H9 (cell line): ENCODE measurements around the gene B3GLCT. TPM values are rescaled to one million over a fixed set of nuclear protein-coding genes. Genes with fewer than 3 reads are reported as not detected.

Source experiments
- DNase-seq: peaks from one replicate; pipeline ENCODE4 v3.0.0-alpha.2; 2017
- H2AFZ ChIP-seq: one replicate; pipeline ENCODE4 v1.6.1; 2013; ENCODE audit warnings: mild to moderate bottlenecking, low read length, control low read depth, moderate library complexity
- H2AK5ac ChIP-seq: 2 replicates; pipeline ENCODE4 v1.6.1; 2013; ENCODE audit warnings: low read length, control low read depth, mixed read lengths; ENCODE audit not compliant: insufficient read length
- H2BK120ac ChIP-seq: one replicate; pipeline ENCODE4 v1.6.1; 2013; ENCODE audit warnings: low read depth, mild to moderate bottlenecking, low read length, control low read depth, inconsistent platforms; ENCODE audit not compliant: poor library complexity, severe bottlenecking
- H2BK12ac ChIP-seq: 2 replicates; pipeline ENCODE4 v1.6.1; 2013; ENCODE audit warnings: low read length, control low read depth, mixed read lengths, low read depth; ENCODE audit not compliant: insufficient read length
- H2BK15ac ChIP-seq: 2 replicates; pipeline ENCODE4 v1.6.1; 2013; ENCODE audit warnings: low read depth, low read length, control low read depth
- H2BK20ac ChIP-seq: one replicate; pipeline ENCODE4 v1.6.1; 2013; ENCODE audit warnings: low read depth, mild to moderate bottlenecking, low read length, control low read depth, inconsistent platforms; ENCODE audit not compliant: poor library complexity, severe bottlenecking
- H2BK5ac ChIP-seq: 2 replicates; pipeline ENCODE4 v1.6.1; 2013; ENCODE audit warnings: low read length, control low read depth, mixed read lengths; ENCODE audit not compliant: insufficient read length
- H3K14ac ChIP-seq: 2 replicates; pipeline ENCODE4 v1.6.1; 2013; ENCODE audit warnings: low read length, control low read depth; ENCODE audit not compliant: insufficient read depth
- H3K18ac ChIP-seq: 2 replicates; pipeline ENCODE4 v1.6.1; 2013; ENCODE audit warnings: low read depth, mild to moderate bottlenecking, mixed read lengths, low read length, control low read depth; ENCODE audit not compliant: insufficient read length
- H3K23ac ChIP-seq: 2 replicates; pipeline ENCODE4 v1.6.1; 2013; ENCODE audit warnings: low read length, control low read depth, mixed read lengths, low read depth; ENCODE audit not compliant: insufficient read length
- H3K23me2 ChIP-seq: 2 replicates; pipeline ENCODE4 v1.6.1; 2013; ENCODE audit warnings: low read depth, mild to moderate bottlenecking, mixed read lengths, low read length, control low read depth; ENCODE audit not compliant: insufficient read length, poor library complexity, severe bottlenecking
- H3K27ac ChIP-seq: 2 replicates; pipeline ENCODE4 v1.5.1; 2013; ENCODE audit warnings: low read length, control low read depth, mixed read lengths, low read depth; ENCODE audit not compliant: insufficient read length
- H3K27me3 ChIP-seq: 2 replicates; pipeline ENCODE4 v1.6.1; 2013; ENCODE audit warnings: low read length, control low read depth, inconsistent platforms; ENCODE audit not compliant: insufficient read depth
- H3K4ac ChIP-seq: 2 replicates; pipeline ENCODE4 v1.6.1; 2013; ENCODE audit warnings: low read depth, mild to moderate bottlenecking, control low read depth, inconsistent platforms, low read length, moderate library complexity
- H3K4me1 ChIP-seq: 2 replicates; pipeline ENCODE4 v1.6.1; 2013; ENCODE audit warnings: low read length, control low read depth, inconsistent platforms; ENCODE audit not compliant: insufficient read depth
- H3K4me2 ChIP-seq: 2 replicates; pipeline ENCODE4 v1.6.1; 2013; ENCODE audit warnings: low read length, control low read depth, mixed read lengths; ENCODE audit not compliant: insufficient read length, insufficient read depth
- H3K56ac ChIP-seq: 2 replicates; pipeline ENCODE4 v1.6.1; 2013; ENCODE audit warnings: low read depth, mild to moderate bottlenecking, mixed read lengths, low read length, control low read depth; ENCODE audit not compliant: insufficient read length
- H3K79me1 ChIP-seq: 2 replicates; pipeline ENCODE4 v1.6.1; 2013; ENCODE audit warnings: low read depth, mild to moderate bottlenecking, moderate library complexity, low read length, control low read depth, inconsistent platforms; ENCODE audit not compliant: insufficient read depth, poor library complexity, severe bottlenecking
- H3K79me2 ChIP-seq: 2 replicates; pipeline ENCODE4 v1.6.1; 2013; ENCODE audit warnings: low read length, control low read depth, inconsistent platforms; ENCODE audit not compliant: insufficient read depth
- H3K9ac ChIP-seq: 2 replicates; pipeline ENCODE4 v1.6.1; 2013; ENCODE audit warnings: low read length, control low read depth, mixed read lengths; ENCODE audit not compliant: insufficient read length; ENCODE audit errors: extremely low read depth
- H3K9me3 ChIP-seq: one replicate; pipeline ENCODE4 v1.6.1; 2013; ENCODE audit warnings: low read depth, low read length, inconsistent platforms; ENCODE audit not compliant: control insufficient read depth
- H3T11ph ChIP-seq: one replicate; pipeline ENCODE4 v1.6.1; 2013; ENCODE audit warnings: mild to moderate bottlenecking, low read length, control low read depth, inconsistent platforms
- H4K20me1 ChIP-seq: one replicate; pipeline ENCODE4 v1.6.1; 2013; ENCODE audit not compliant: control insufficient read depth, insufficient read length, insufficient read depth
- H4K5ac ChIP-seq: 2 replicates; pipeline ENCODE4 v1.6.1; 2013; ENCODE audit warnings: low read depth, mild to moderate bottlenecking, mixed read lengths, low read length, control low read depth; ENCODE audit not compliant: insufficient read length
- H4K8ac ChIP-seq: replicated peaks from 2 replicates; pipeline ENCODE4 v1.6.1; 2013; ENCODE audit warnings: low read length, control low read depth, mixed read lengths, low read depth; ENCODE audit not compliant: insufficient read length
- H4K91ac ChIP-seq: 2 replicates; pipeline ENCODE4 v1.6.1; 2013; ENCODE audit warnings: low read depth, mild to moderate bottlenecking, moderate library complexity, mixed read lengths, low read length, control low read depth; ENCODE audit not compliant: insufficient read length
- H3K27ac Mint-ChIP-seq, 3 experiments: 2 replicates in 2 of 3; 3 replicates in 1 of 3; pipeline ENCODE4 v1.8.0; 2020 to 2021; ENCODE audit warnings: mixed read lengths in 3 of 3, mild to moderate bottlenecking in 1 of 3, moderate library complexity in 1 of 3
- H3K27me3 Mint-ChIP-seq: 2 replicates; pipeline ENCODE4 v1.8.0; 2021; ENCODE audit warnings: low read depth, mild to moderate bottlenecking, moderate library complexity, mixed read lengths
- H3K36me3 Mint-ChIP-seq, 3 experiments: 2 replicates in 2 of 3; 3 replicates in 1 of 3; pipeline ENCODE4 v1.8.0; 2020 to 2021; ENCODE audit warnings: low read depth in 3 of 3, mixed read lengths in 3 of 3; ENCODE audit not compliant: insufficient read depth in 1 of 3
- H3K4me1 Mint-ChIP-seq, 2 experiments: 2 replicates each; pipeline ENCODE4 v1.8.0; 2020; ENCODE audit warnings: mixed read lengths in 2 of 2
- H3K4me3 Mint-ChIP-seq, 2 experiments: 2 replicates in 1 of 2; 3 replicates in 1 of 2; pipeline ENCODE4 v1.8.0; 2020 to 2021; ENCODE audit warnings: mild to moderate bottlenecking in 2 of 2, mixed read lengths in 2 of 2, moderate library complexity in 1 of 2
- H3K9me3 Mint-ChIP-seq, 2 experiments: 2 replicates in 1 of 2; 3 replicates in 1 of 2; pipeline ENCODE4 v1.8.0; 2020; ENCODE audit warnings: mild to moderate bottlenecking in 2 of 2, mixed read lengths in 2 of 2, moderate library complexity in 1 of 2
- CTCF ChIP-seq: fragments of 200-600 bp; sonication (generic); conservative IDR thresholded peaks from 3 replicates; pipeline ENCODE4 v1.8.0; 2021; ENCODE audit warnings: antibody characterized with exemption, mild to moderate bottlenecking
- WGBS: extraction: QIAGEN DNeasy Blood & Tissue Kit; methylation state at CpG from one replicate; pipeline ENCODE4 v1.1.7; 2013; ENCODE audit warnings: missing lambda C conversion rate, low lambda C conversion rate, mixed read lengths; ENCODE audit not compliant: insufficient read length; ENCODE audit errors: extremely low coverage; 5-methylcytosine and 5-hydroxymethylcytosine counted together
- total RNA-seq: library from RNA; stranded (reverse); gene quantifications from 2 replicates; pipeline ENCODE4 v1.2.1, GENCODE V29; 2021

B3GLCT gene
- total RNA-seq, 1 experiment from 2014 or later = 5.4 TPM

- Histone ChIP-seq H2BK15ac (no peak overlapping the region), H3K4me2 (no peak overlapping the region), H3K27ac (no peak overlapping the region), H3K9me3 (no peaks in the 10 kb centered on the region), H2AFZ (no peak overlapping the region), H4K5ac (no peak overlapping the region), H3K56ac (no peak overlapping the region), H3K4me1 (no peaks in the 10 kb centered on the region; the same call in 1 of the 2 replicates), H2BK5ac (no peak overlapping the region), H3K79me1 (no peaks in the 10 kb centered on the region), H3K4ac (no peak overlapping the region), H2BK12ac (no peak overlapping the region), H3K9ac (no peak overlapping the region), H3K23me2 (no peaks in the 10 kb centered on the region), H3T11ph (no peak overlapping the region), H4K20me1 (no peaks in the 10 kb centered on the region), H4K8ac (no peak overlapping the region), H4K91ac (no peak overlapping the region), H3K79me2 (no peaks in the 10 kb centered on the region), H2BK120ac (no peak overlapping the region), H2BK20ac (no peak overlapping the region), H3K27me3 (no peaks in the 10 kb centered on the region), H2AK5ac (no peak overlapping the region), H3K18ac (no peak overlapping the region), H3K14ac (no peak overlapping the region), H3K23ac (no peak overlapping the region)
- H3K27me3 Mint-ChIP-seq = no peaks in the 10 kb centered on the region
- DNase-seq = no peak
- no peak for TF ChIP-seq CTCF
- H3K9me3 Mint-ChIP-seq = no peaks in the 10 kb centered on the region
- no peaks in the 10 kb centered on the region; a peak in 1 of 7 replicates for H3K36me3 Mint-ChIP-seq
- no peak overlapping the region for H3K4me3 Mint-ChIP-seq
- H3K4me1 Mint-ChIP-seq = peaks cover 8 to 14% of the 10 kb centered on the region in 2 experiments
- WGBS = no CpG with 5 or more reads among the region's 7 CpGs
- no peak overlapping the region; a peak in 2 of 7 replicates for H3K27ac Mint-ChIP-seq
Observed at GRCh38 chr13:31327182-31327860, 127.5 kb downstream of the B3GLCT start.
